Heart left ventricle (tissue), 16 donors: ENCODE measurements around the gene MIP. TPM values are rescaled to one million over a fixed set of nuclear protein-coding genes. Genes with fewer than 3 reads are reported as not detected.
"Not testable (repeated sequence)": the region's sequence is repeated elsewhere in the genome, so short reads cannot be mapped to it uniquely, and the experiment has no call there.

ENCODE experiments used
- ATAC-seq, 4 donors: fragments of 200-7000 bp; cut with Tn5 transposase; one replicate each; pipeline ENCODE4 v1.9.1; 2020 to 2022; ENCODE audit warnings: moderate library complexity in 4 of 4, mild to moderate bottlenecking in 3 of 4, moderate number of reproducible peaks in 1 of 4
- DNase-seq, 5 donors: peaks; one replicate each; pipeline ENCODE4 v3.0.0-alpha.2; 2020
- H3K27ac ChIP-seq, 12 donors: fragments of 200-600 bp; sonication (generic) in 4 of 12; one replicate each; pipeline versions ENCODE4 v1.5.0 to v1.8.0; 2016 to 2022; ENCODE audit warnings: mild to moderate bottlenecking in 2 of 12
- H3K27me3 ChIP-seq, 9 donors: fragments of 200-600 bp; sonication (generic) in 2 of 9; one replicate each; pipeline versions ENCODE4 v1.5.1 to v1.8.0; 2016 to 2022; ENCODE audit warnings: mild to moderate bottlenecking in 3 of 9
- H3K36me3 ChIP-seq, 9 donors: fragments of 200-600 bp; sonication (generic) in 2 of 9; one replicate each; pipeline versions ENCODE4 v1.5.0 to v1.8.0; 2018 to 2022; ENCODE audit warnings: mild to moderate bottlenecking in 2 of 9
- H3K4me1 ChIP-seq, 12 donors: fragments of 200-600 bp; sonication (generic) in 4 of 12; one replicate each; pipeline versions ENCODE4 v1.5.0 to v1.8.0; 2016 to 2022; ENCODE audit warnings: mild to moderate bottlenecking in 3 of 12
- H3K4me3 ChIP-seq, 12 donors: fragments of 200-600 bp; sonication (generic) in 4 of 12; one replicate each; pipeline versions ENCODE4 v1.5.0 to v1.8.0; 2017 to 2022; ENCODE audit warnings: mild to moderate bottlenecking in 9 of 12, moderate library complexity in 4 of 12
- H3K9me3 ChIP-seq, 12 donors: fragments of 200-600 bp; sonication (generic) in 4 of 12; one replicate each; pipeline versions ENCODE4 v1.5.0 to v1.8.0; 2016 to 2022; ENCODE audit warnings: mild to moderate bottlenecking in 1 of 12
- POLR2A ChIP-seq, 2 donors: fragments of 450-650 bp; IDR thresholded peaks; one replicate each; pipeline ENCODE4 v1.6.1; 2017; ENCODE audit warnings: antibody characterized with exemption in 2 of 2, mild to moderate bottlenecking in 2 of 2, moderate library complexity in 2 of 2
- WGBS, 4 donors: extraction: QIAGEN DNeasy Blood & Tissue Kit in 2 of 4; methylation state at CpG; one replicate each; pipeline versions ENCODE4 v1.1.5 to v1.1.7; 2013 to 2018; 5-methylcytosine and 5-hydroxymethylcytosine counted together
- intact Hi-C, 10 donors: fragments of 100-400 bp; cut with DNase I; formaldehyde crosslinking; loops; one replicate each; pipeline versions ENCODE4 v1.11.1 to v1.14.2; 2022
- polyA plus RNA-seq, 2 donors: library from polyadenylated mRNA; stranded (reverse); fragments of 200-250 nt; gene quantifications; one replicate each; pipeline ENCODE4 v1.2.3, GENCODE V29; 2013
- total RNA-seq, 9 donors: library from RNA; depleted of rRNA in 2 of 9; stranded (reverse); fragments of >200 nt in 2 of 9; fragmentation: NEBNext Ultra II Directional in 3 of 9; extraction: Animal tissue kit (Norgen Biotek cat#: 25700) in 3 of 9; gene quantifications; one replicate each; pipeline versions ENCODE4 v1.1.0 to v1.2.4, GENCODE V29; 2016 to 2023
- TF ChIP-seq, protein P1 (sequence below), 12 donors: fragments of 200-600 bp; sonication (generic) in 4 of 12; IDR thresholded peaks; one replicate each; pipeline versions ENCODE4 v1.5.0 to v1.8.0; 2018 to 2022; ENCODE audit warnings: antibody characterized with exemption in 12 of 12, mild to moderate bottlenecking in 5 of 12
- donor health status: ischemic (EF 13 %, LVEDD 7.1; RV severe dilation, severe dysfunction).
- donor health status: healthy with polysubstance abuse.
- donor health status: DM: no; HTN: yes; CAD: no.
- donor health status: DM: no; HTN: no; CAD: no.
- donor health status: ischemic (EF 25% LVEDD 6.9; RV normal size, moderate dysfunction).
- donor health status: ischemic (EF 25% LVEDD 5.7; RV mildly dilated, moderate dysfunction).
- donor health status: healthy.
- donor health status: DM: yes; HTN: yes; CAD: no.
- donor health status: ischemic (EF 35%, LVEDD 5.7; RV mildly dilated, moderate dysfunction).
- donor health status: nonischemic (EF 11% LVEDD 7.7; RV severe dilation, severe dysfunction).
- donor health status: DM: yes; HTN: yes; CAD: no.
- donor health status: PGD.
- donor health status: ischemic (EF 29% LVEDD 5.4; RV normal size, mild dysfunction).
- donor health status: nonischemic (EF 23%, LVEDD 6.1; RV moderate dilation, normal function).

MIP gene
- total and polyA plus RNA-seq, 11 donors: 0.28 to 0.32 TPM; not detected in 9

DNA sequence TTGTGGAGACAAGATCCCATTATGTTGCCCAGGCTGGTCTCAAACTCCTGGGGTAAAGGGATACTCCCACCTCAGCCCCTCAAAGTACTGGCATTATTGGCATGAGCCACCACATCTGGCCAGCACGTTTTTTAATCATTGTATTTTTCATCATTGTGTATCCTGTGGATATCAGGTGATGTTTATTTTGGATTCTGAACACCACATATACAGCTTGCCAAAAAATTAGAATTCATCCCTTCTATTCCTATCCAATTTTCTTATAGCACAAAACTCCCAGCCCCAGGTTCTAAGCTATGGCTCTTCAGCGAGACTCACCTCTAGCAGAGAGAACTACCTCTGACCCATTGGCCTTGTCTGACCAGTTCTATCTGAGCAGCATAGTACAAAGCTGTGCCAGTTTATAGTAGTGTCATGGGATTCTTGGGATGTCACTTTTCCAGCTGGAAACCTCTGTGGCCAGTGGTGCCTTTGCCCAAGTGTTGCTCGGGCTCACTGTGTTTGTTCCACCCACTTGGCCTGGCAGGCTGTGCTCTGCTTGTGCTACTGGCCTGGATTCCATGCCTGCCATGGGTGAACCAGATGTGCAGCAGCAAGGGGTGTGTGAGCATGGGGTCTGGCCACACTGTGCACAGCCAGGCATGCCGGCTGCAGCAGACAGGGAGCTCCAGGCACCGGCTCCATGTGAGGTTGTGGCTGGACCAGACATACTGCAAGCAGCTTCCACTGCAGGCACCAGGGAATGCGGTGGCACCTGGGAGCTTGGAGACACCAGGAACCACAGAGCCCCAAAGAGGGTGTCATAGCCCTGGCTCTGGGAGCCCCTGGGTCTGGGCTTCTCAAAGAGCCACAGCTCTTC, 42.4 kb downstream of the MIP start:
- H3K27me3 ChIP-seq: no peaks in the 10 kb centered on the region
- no peak for DNase-seq
- TF ChIP-seq, protein P1, sequence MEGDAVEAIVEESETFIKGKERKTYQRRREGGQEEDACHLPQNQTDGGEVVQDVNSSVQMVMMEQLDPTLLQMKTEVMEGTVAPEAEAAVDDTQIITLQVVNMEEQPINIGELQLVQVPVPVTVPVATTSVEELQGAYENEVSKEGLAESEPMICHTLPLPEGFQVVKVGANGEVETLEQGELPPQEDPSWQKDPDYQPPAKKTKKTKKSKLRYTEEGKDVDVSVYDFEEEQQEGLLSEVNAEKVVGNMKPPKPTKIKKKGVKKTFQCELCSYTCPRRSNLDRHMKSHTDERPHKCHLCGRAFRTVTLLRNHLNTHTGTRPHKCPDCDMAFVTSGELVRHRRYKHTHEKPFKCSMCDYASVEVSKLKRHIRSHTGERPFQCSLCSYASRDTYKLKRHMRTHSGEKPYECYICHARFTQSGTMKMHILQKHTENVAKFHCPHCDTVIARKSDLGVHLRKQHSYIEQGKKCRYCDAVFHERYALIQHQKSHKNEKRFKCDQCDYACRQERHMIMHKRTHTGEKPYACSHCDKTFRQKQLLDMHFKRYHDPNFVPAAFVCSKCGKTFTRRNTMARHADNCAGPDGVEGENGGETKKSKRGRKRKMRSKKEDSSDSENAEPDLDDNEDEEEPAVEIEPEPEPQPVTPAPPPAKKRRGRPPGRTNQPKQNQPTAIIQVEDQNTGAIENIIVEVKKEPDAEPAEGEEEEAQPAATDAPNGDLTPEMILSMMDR (IDR thresholded peaks at IDR 0.05): no peak
- no peak for TF ChIP-seq POLR2A (IDR thresholded peaks at IDR 0.05)
- ATAC-seq: peak in 1 of 4 donors; percentile 57
- no peak overlapping the region for H3K4me3 ChIP-seq
- H3K9me3 ChIP-seq: no peaks in the 10 kb centered on the region
- no peak overlapping the region for H3K27ac ChIP-seq
- no peaks in the 10 kb centered on the region for H3K4me1 ChIP-seq
- 70 to 79% (median 76%) methylated on average over 5 to 6 of the region's 6 CpGs for WGBS, 4 donors
- no peaks in the 10 kb centered on the region for H3K36me3 ChIP-seq
- intact Hi-C loops: no loop called here

DNA sequence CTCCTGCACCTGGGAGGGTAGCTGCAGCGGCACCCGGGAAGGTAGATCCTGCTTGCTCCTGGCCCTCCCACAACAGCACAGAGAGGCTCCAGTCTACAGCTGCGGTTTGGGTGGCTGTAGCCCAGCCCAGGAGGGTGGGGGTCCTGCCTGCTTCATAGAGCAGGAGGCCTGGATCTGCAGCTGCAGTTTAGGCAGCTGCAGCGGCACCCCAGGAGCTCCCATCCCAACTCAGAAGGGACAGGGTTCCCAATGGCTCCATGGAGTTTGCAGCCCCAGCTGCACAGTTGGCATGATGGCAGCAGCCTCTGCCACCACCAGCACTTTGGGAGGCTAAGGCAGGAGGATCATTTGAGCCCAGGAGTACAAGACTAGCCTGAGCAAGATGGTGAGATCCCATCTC, 43.7 kb downstream of the MIP start:
- ATAC-seq: no peak

DNA sequence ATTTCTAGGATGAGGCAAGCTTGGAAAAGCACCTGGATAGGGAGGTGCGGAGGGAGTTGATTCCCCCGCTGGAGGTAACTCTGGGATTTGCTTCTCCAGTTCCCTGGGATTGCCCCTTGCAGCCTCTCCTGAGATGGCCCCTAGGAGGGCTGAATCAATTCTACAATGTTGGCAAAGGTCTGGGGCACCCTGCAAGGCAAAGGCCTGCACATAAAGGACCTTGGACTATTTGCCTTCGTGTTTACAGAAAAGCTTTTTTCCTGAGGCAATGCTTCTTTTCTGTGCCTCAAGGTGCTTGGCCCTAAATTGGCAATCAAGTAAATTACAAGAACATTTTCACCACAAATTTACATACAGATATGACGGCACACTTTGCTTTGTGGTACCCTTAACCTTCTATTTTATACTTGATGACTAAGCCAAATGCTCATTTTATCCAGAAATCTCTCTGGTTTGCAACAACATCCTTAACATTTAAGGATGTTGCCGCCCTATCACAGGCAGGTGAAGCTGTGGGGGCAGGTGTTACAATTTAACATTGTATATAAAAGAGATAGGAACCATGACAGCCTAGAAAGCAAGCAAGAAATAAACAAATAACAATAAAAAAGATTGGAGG, 45.5 kb downstream of the MIP start:
- Histone ChIP-seq H3K36me3 (no peaks in the 10 kb centered on the region), H3K9me3 (no peaks in the 10 kb centered on the region), H3K27me3 (no peaks in the 10 kb centered on the region), H3K27ac (no peak overlapping the region), H3K4me3 (no peak overlapping the region), H3K4me1 (no peaks in the 10 kb centered on the region)
- TF ChIP-seq, protein P1 (IDR thresholded peaks at IDR 0.05): no peak
- no peak for TF ChIP-seq POLR2A (IDR thresholded peaks at IDR 0.05)
- intact Hi-C loops: no loop called here
- no peak for ATAC-seq
- WGBS, 4 donors: 92 to 94% (median 93%) methylated on average over 5 of the region's 5 CpGs
- DNase-seq: no peak

More for the DNA sequence above, 43.7 kb downstream of the MIP start:
- Histone ChIP-seq H3K9me3 (no peaks in the 10 kb centered on the region), H3K27me3 (no peaks in the 10 kb centered on the region), H3K4me3 (no peak overlapping the region), H3K27ac (no peak overlapping the region), H3K36me3 (no peaks in the 10 kb centered on the region), H3K4me1 (no peaks in the 10 kb centered on the region)
- intact Hi-C loops: no loop called here
- TF ChIP-seq POLR2A (IDR thresholded peaks at IDR 0.05): no peak
- TF ChIP-seq, protein P1 (IDR thresholded peaks at IDR 0.05): no peak
- 93 to 100% (median 93%) methylated on average over 1 to 4 of the region's 4 CpGs; no CpG with 5 or more reads in 1 of the 4 donors for WGBS, 4 donors
- DNase-seq: no peak

DNA sequence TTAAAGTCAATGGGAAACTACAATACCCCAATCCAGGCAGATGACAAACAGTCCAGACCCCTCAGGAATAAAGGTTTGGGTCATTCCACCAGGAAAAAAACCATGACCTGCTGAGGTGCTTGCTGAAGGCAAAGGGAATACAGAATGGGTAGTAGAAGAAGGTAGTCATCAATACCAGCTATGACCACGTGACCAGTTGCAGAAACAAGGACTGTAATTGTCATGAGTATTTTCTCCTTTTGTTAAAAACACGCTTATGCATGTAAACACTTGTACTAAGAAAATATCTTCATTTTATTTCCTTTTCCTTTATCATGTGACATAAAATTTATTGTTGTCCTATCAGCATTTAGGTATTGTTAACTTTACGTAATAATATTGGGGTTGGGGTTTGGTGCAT, 50.2 kb downstream of the MIP start:
- H3K9me3 ChIP-seq, H3K4me3 ChIP-seq, ATAC-seq, DNase-seq, H3K27ac ChIP-seq, H3K4me1 ChIP-seq, intact Hi-C loops, H3K27me3 ChIP-seq, H3K36me3 ChIP-seq: not testable (repeated sequence)
- WGBS, 4 donors: 57 to 95% (median 90%) methylated on average over 3 of the region's 3 CpGs

DNA sequence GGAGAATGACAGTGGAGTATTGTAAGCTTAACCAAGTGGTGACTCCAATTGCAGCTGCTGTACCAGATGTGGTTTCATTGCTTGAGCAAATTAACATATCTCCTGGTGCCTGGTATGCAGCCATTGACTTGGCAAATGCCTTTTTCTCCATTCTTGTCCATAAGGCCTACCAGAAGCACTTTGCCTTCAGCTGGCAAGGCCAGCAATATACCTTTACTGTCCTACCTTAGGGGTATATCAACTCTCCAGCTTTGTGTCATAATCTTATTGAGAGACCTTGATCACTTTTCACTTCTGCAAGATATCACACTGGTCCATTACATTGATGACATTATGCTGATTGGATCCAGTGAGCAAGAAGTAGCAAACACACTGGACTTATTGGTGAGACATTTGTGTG, 52.8 kb downstream of the MIP start:
- ATAC-seq, H3K27me3 ChIP-seq, H3K4me3 ChIP-seq, intact Hi-C loops, H3K36me3 ChIP-seq, DNase-seq, H3K27ac ChIP-seq, H3K4me1 ChIP-seq: not testable (repeated sequence)
- H3K9me3 ChIP-seq: peaks cover 0 to 18% (median 9%) of the 10 kb centered on the region in 12 donors

DNA sequence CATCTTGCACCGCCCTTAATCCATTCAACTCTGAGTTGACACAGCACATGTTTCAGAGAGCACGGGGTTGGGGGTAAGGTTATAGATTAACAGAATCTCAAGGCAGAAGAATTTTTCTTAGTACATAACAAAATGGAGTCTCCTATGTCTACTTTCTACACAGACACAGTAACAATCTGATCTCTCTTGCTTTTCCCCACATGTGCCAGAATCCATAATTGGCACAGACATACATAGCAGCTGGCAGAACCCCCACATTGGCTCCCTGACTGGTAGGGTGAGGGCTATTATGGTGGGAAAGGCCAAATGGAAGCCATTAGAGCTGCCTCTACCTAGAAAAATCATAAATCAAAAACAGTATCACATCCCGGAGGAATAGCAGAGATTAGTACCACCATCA, 53.3 kb downstream of the MIP start:
- ATAC-seq, H3K27me3 ChIP-seq, intact Hi-C loops, H3K4me3 ChIP-seq, DNase-seq, H3K4me1 ChIP-seq, H3K36me3 ChIP-seq, H3K27ac ChIP-seq: not testable (repeated sequence)
- peaks cover 0 to 18% (median 9%) of the 10 kb centered on the region in 12 donors for H3K9me3 ChIP-seq
- WGBS, 4 donors: 94 to 95% (median 94%) methylated on average over 1 to 2 of the region's 3 CpGs
